Measurements from ENCODE around the gene REEP3.

REEP3 gene

GRCh38 chr10:63578501-63578900, 57.3 kb downstream of the REEP3 start:
- TF ChIP-seq POLR2AphosphoS5 (IDR thresholded peaks at IDR 0.05; ENCODE audit: low read depth, low read length) = no peak
- TF ChIP-seq SPI1 (IDR thresholded peaks at IDR 0.05; ENCODE audit: low read depth, low read length) = no peak
- no peak for TF ChIP-seq POLR2A (IDR thresholded peaks at IDR 0.05; ENCODE audit: low read depth, low read length)
- no peak for TF ChIP-seq TAF1 (IDR thresholded peaks at IDR 0.05; ENCODE audit: low read depth, low read length)
- TF ChIP-seq POU2F2 (IDR thresholded peaks at IDR 0.05; ENCODE audit: low read depth, low read length) = no peak
- TF ChIP-seq PAX5 (IDR thresholded peaks at IDR 0.05; ENCODE audit: insufficient read depth, low read length, severe bottlenecking) = no peak
- FAIRE-seq (no peak), DNase-seq (ENCODE audit: insufficient read length, low spot score) (no peak)

GRCh38 chr10:63579371-63580014, 58.3 kb downstream of the REEP3 start:
- TF ChIP-seq PAX5 (IDR thresholded peaks at IDR 0.05; ENCODE audit: insufficient read depth, low read length, severe bottlenecking) (no peak), POLR2AphosphoS5 (IDR thresholded peaks at IDR 0.05; ENCODE audit: low read depth, low read length) (no peak), POLR2A (IDR thresholded peaks at IDR 0.05; ENCODE audit: low read depth, low read length) (no peak), SPI1 (IDR thresholded peaks at IDR 0.05; ENCODE audit: low read depth, low read length) (no peak), TAF1 (IDR thresholded peaks at IDR 0.05; ENCODE audit: low read depth, low read length) (no peak), POU2F2 (IDR thresholded peaks at IDR 0.05; ENCODE audit: low read depth, low read length) (no peak)
- DNase-seq (ENCODE audit: insufficient read length, low spot score) (no peak), FAIRE-seq (no peak)

GRCh38 chr10:63582690-63583089, 61.5 kb downstream of the REEP3 start:
- DNase-seq (ENCODE audit: insufficient read length, low spot score) (no peak), FAIRE-seq (no peak)
- TF ChIP-seq POLR2AphosphoS5 (IDR thresholded peaks at IDR 0.05; ENCODE audit: low read depth, low read length) (no peak), TAF1 (IDR thresholded peaks at IDR 0.05; ENCODE audit: low read depth, low read length) (no peak), POU2F2 (IDR thresholded peaks at IDR 0.05; ENCODE audit: low read depth, low read length) (no peak), SPI1 (IDR thresholded peaks at IDR 0.05; ENCODE audit: low read depth, low read length) (no peak), PAX5 (IDR thresholded peaks at IDR 0.05; ENCODE audit: insufficient read depth, low read length, severe bottlenecking) (no peak), POLR2A (IDR thresholded peaks at IDR 0.05; ENCODE audit: low read depth, low read length) (no peak)

- TF ChIP-seq POLR2A (IDR thresholded peaks at IDR 0.05; ENCODE audit: low read depth, low read length) (no peak), SPI1 (IDR thresholded peaks at IDR 0.05; ENCODE audit: low read depth, low read length) (no peak), POLR2AphosphoS5 (IDR thresholded peaks at IDR 0.05; ENCODE audit: low read depth, low read length) (no peak), POU2F2 (IDR thresholded peaks at IDR 0.05; ENCODE audit: low read depth, low read length) (no peak), PAX5 (IDR thresholded peaks at IDR 0.05; ENCODE audit: insufficient read depth, low read length, severe bottlenecking) (no peak), TAF1 (IDR thresholded peaks at IDR 0.05; ENCODE audit: low read depth, low read length) (no peak)
- FAIRE-seq = no peak
- DNase-seq (ENCODE audit: insufficient read length, low spot score) = no peak
These were observed 62.2 kb downstream of the REEP3 start for GRCh38 chr10:63583397-63583796.

GRCh38 chr10:63583909-63584724, 62.9 kb downstream of the REEP3 start:
- DNase-seq (ENCODE audit: insufficient read length, low spot score) = no peak
- no peak for FAIRE-seq
- TF ChIP-seq POLR2A (IDR thresholded peaks at IDR 0.05; ENCODE audit: low read depth, low read length) = no peak
- no peak for TF ChIP-seq POU2F2 (IDR thresholded peaks at IDR 0.05; ENCODE audit: low read depth, low read length)
- no peak for TF ChIP-seq TAF1 (IDR thresholded peaks at IDR 0.05; ENCODE audit: low read depth, low read length)
- no peak for TF ChIP-seq SPI1 (IDR thresholded peaks at IDR 0.05; ENCODE audit: low read depth, low read length)
- no peak for TF ChIP-seq PAX5 (IDR thresholded peaks at IDR 0.05; ENCODE audit: insufficient read depth, low read length, severe bottlenecking)
- TF ChIP-seq POLR2AphosphoS5 (IDR thresholded peaks at IDR 0.05; ENCODE audit: low read depth, low read length) = no peak

- no peak for FAIRE-seq
- no peak for DNase-seq (ENCODE audit: insufficient read length, low spot score)
- no peak for TF ChIP-seq POLR2AphosphoS5 (IDR thresholded peaks at IDR 0.05; ENCODE audit: low read depth, low read length)
- no peak for TF ChIP-seq PAX5 (IDR thresholded peaks at IDR 0.05; ENCODE audit: insufficient read depth, low read length, severe bottlenecking)
- no peak for TF ChIP-seq TAF1 (IDR thresholded peaks at IDR 0.05; ENCODE audit: low read depth, low read length)
- TF ChIP-seq POLR2A (IDR thresholded peaks at IDR 0.05; ENCODE audit: low read depth, low read length) = no peak
- no peak for TF ChIP-seq SPI1 (IDR thresholded peaks at IDR 0.05; ENCODE audit: low read depth, low read length)
- TF ChIP-seq POU2F2 (IDR thresholded peaks at IDR 0.05; ENCODE audit: low read depth, low read length) = no peak
These were observed 63.5 kb downstream of the REEP3 start for GRCh38 chr10:63584725-63585035.

- FAIRE-seq (no peak), DNase-seq (ENCODE audit: insufficient read length, low spot score) (no peak)
- TF ChIP-seq POLR2AphosphoS5 (IDR thresholded peaks at IDR 0.05; ENCODE audit: low read depth, low read length) (no peak), POU2F2 (IDR thresholded peaks at IDR 0.05; ENCODE audit: low read depth, low read length) (no peak), PAX5 (IDR thresholded peaks at IDR 0.05; ENCODE audit: insufficient read depth, low read length, severe bottlenecking) (no peak), POLR2A (IDR thresholded peaks at IDR 0.05; ENCODE audit: low read depth, low read length) (no peak), SPI1 (IDR thresholded peaks at IDR 0.05; ENCODE audit: low read depth, low read length) (no peak), TAF1 (IDR thresholded peaks at IDR 0.05; ENCODE audit: low read depth, low read length) (no peak)
These were observed 63.8 kb downstream of the REEP3 start for GRCh38 chr10:63585041-63585440.

GRCh38 chr10:63586043-63586442, 64.8 kb downstream of the REEP3 start:
- no peak for TF ChIP-seq POU2F2 (IDR thresholded peaks at IDR 0.05; ENCODE audit: low read depth, low read length)
- TF ChIP-seq POLR2AphosphoS5 (IDR thresholded peaks at IDR 0.05; ENCODE audit: low read depth, low read length) = no peak
- no peak for TF ChIP-seq TAF1 (IDR thresholded peaks at IDR 0.05; ENCODE audit: low read depth, low read length)
- no peak for TF ChIP-seq PAX5 (IDR thresholded peaks at IDR 0.05; ENCODE audit: insufficient read depth, low read length, severe bottlenecking)
- TF ChIP-seq SPI1 (IDR thresholded peaks at IDR 0.05; ENCODE audit: low read depth, low read length) = no peak
- no peak for TF ChIP-seq POLR2A (IDR thresholded peaks at IDR 0.05; ENCODE audit: low read depth, low read length)
- FAIRE-seq = no peak
- no peak for DNase-seq (ENCODE audit: insufficient read length, low spot score)

GRCh38 chr10:63587191-63587590, 66.0 kb downstream of the REEP3 start:
- FAIRE-seq = no peak
- DNase-seq (ENCODE audit: insufficient read length, low spot score) = no peak

More at GRCh38 chr10:63587191-63587590, 66.0 kb downstream of the REEP3 start:
- TF ChIP-seq POLR2A (IDR thresholded peaks at IDR 0.05; ENCODE audit: low read depth, low read length) (no peak), TAF1 (IDR thresholded peaks at IDR 0.05; ENCODE audit: low read depth, low read length) (no peak), POU2F2 (IDR thresholded peaks at IDR 0.05; ENCODE audit: low read depth, low read length) (no peak), PAX5 (IDR thresholded peaks at IDR 0.05; ENCODE audit: insufficient read depth, low read length, severe bottlenecking) (no peak), POLR2AphosphoS5 (IDR thresholded peaks at IDR 0.05; ENCODE audit: low read depth, low read length) (no peak), SPI1 (IDR thresholded peaks at IDR 0.05; ENCODE audit: low read depth, low read length) (no peak)
